Right lobe of liver (tissue), 4 donors: ENCODE data around the gene CUX1.

ENCODE experiments used
- POLR2A ChIP-seq: fragments of 450-650 bp; IDR thresholded peaks from one replicate; pipeline ENCODE4 v1.6.1; 2017; ENCODE audit warnings: antibody characterized with exemption, mild to moderate bottlenecking
- TF ChIP-seq, protein P1 (sequence below), 4 donors: fragments of 200-600 bp in 3 of 4; fragments of 450-650 bp in 1 of 4; IDR thresholded peaks; one replicate each; pipeline versions ENCODE4 v1.5.1 to v1.8.0; 2016 to 2022; ENCODE audit warnings: antibody characterized with exemption in 4 of 4, mild to moderate bottlenecking in 2 of 4
- donor health status: DM: no; HTN: no; CAD: no.
- donor health status: DM: no; HTN: no; CAD: no.
- donor health status: DM: no; HTN: yes; CAD: no.

DNA sequence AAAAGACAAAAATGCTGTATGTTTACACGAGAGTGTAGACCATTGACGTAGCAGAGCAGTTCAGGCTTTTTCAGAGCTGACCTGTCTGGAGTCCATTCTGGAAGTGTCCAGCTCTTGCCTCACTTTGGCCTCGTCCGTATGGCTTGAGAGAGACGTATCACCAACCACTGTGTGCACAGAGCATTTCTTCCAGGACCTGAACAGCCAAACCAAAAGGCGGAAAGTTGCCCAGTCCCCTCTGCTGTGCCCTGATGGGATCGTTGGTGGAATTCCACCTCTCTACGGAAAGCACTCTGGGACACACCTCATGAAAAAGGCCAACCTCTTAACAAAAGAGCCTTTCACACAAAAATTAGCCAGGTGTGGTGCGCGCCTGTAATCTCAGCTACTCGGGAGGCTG lies 284.5 kb downstream of the CUX1 start:
- TF ChIP-seq, protein P1, sequence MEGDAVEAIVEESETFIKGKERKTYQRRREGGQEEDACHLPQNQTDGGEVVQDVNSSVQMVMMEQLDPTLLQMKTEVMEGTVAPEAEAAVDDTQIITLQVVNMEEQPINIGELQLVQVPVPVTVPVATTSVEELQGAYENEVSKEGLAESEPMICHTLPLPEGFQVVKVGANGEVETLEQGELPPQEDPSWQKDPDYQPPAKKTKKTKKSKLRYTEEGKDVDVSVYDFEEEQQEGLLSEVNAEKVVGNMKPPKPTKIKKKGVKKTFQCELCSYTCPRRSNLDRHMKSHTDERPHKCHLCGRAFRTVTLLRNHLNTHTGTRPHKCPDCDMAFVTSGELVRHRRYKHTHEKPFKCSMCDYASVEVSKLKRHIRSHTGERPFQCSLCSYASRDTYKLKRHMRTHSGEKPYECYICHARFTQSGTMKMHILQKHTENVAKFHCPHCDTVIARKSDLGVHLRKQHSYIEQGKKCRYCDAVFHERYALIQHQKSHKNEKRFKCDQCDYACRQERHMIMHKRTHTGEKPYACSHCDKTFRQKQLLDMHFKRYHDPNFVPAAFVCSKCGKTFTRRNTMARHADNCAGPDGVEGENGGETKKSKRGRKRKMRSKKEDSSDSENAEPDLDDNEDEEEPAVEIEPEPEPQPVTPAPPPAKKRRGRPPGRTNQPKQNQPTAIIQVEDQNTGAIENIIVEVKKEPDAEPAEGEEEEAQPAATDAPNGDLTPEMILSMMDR (IDR thresholded peaks at IDR 0.05) = no peak
- TF ChIP-seq POLR2A = no peak
